IMR-90 (cell line): Measurements from ENCODE around the gene ABHD12. TPM values are rescaled to one million over a fixed set of nuclear protein-coding genes. Genes with fewer than 3 reads are reported as not detected.

ENCODE experiments used
- ATAC-seq: fragments of 200-7000 bp; cut with Tn5 transposase; 2 replicates; pipeline ENCODE4 v1.9.1; 2020; ENCODE audit warnings: low read depth, mild to moderate bottlenecking, moderate library complexity
- BruUV-seq: library from RNA; stranded (reverse); fragments of 400-500 nt; replicated peaks from 2 replicates; lab custom pipeline; 2021; lab: Mats Ljungman, UMichigan
- CTCF ChIA-PET: fragments of 300-600 bp; formaldehyde crosslinking; extraction: SDS; loops from one replicate; lab custom pipeline; 2021; ENCODE audit warnings: antibody characterized with exemption; lab: Yijun Ruan, JAX
- POLR2A ChIA-PET: fragments of 300-600 bp; sonication (Branson Sonifier 250); formaldehyde crosslinking; loops from one replicate; lab custom pipeline; 2022; ENCODE audit warnings: antibody characterized with exemption; ENCODE audit not compliant: unreplicated experiment; lab: Charles Lee
- DNase-seq: peaks from one replicate; pipeline ENCODE4 v3.0.0; 2013
- H2AFZ ChIP-seq: replicated peaks from 2 replicates; pipeline ENCODE3; 2013; ENCODE audit warnings: low read length, mild to moderate bottlenecking; ENCODE audit not compliant: poor library complexity
- H2AK5ac ChIP-seq: 2 replicates; pipeline ENCODE4 v1.6.1; 2013; ENCODE audit warnings: low read depth, low read length, inconsistent platforms
- H2AK9ac ChIP-seq: replicated peaks from 2 replicates; pipeline ENCODE3; 2013; ENCODE audit warnings: mild to moderate bottlenecking, low read depth, low read length, moderate library complexity; ENCODE audit not compliant: poor library complexity
- H2BK120ac ChIP-seq: 2 replicates; pipeline ENCODE4 v1.6.1; 2013; ENCODE audit warnings: low read depth, low read length, inconsistent platforms
- H2BK15ac ChIP-seq: 3 replicates; pipeline ENCODE4 v1.6.1; 2013; ENCODE audit warnings: low read depth, low read length, inconsistent platforms
- H2BK20ac ChIP-seq: 2 replicates; pipeline ENCODE4 v1.6.1; 2013; ENCODE audit warnings: low read depth, mild to moderate bottlenecking, inconsistent platforms, low read length, moderate library complexity
- H2BK5ac ChIP-seq: 2 replicates; pipeline ENCODE4 v1.6.1; 2013; ENCODE audit warnings: mild to moderate bottlenecking, low read depth, low read length, inconsistent platforms; ENCODE audit not compliant: poor library complexity, severe bottlenecking
- H3K14ac ChIP-seq: replicated peaks from 2 replicates; pipeline ENCODE4 v1.6.1; 2013; ENCODE audit warnings: low read depth, low read length, inconsistent platforms
- H3K18ac ChIP-seq: 2 replicates; pipeline ENCODE4 v1.6.1; 2013; ENCODE audit warnings: low read depth, low read length, control low read depth
- H3K23ac ChIP-seq: 2 replicates; pipeline ENCODE4 v1.6.1; 2013; ENCODE audit warnings: low read depth, low read length, inconsistent platforms
- H3K27ac ChIP-seq: 2 replicates; pipeline ENCODE4 v1.5.1; 2013; ENCODE audit warnings: mild to moderate bottlenecking, control low read depth, low read length; ENCODE audit not compliant: insufficient read depth
- H3K27me3 ChIP-seq: 2 replicates; pipeline ENCODE4 v1.6.1; 2013; ENCODE audit warnings: low read length; ENCODE audit not compliant: control insufficient read depth, insufficient read depth
- H3K36me3 ChIP-seq: 2 replicates; pipeline ENCODE4 v1.6.1; 2013; ENCODE audit warnings: low read length, mixed read lengths; ENCODE audit not compliant: control insufficient read depth, insufficient read depth
- H3K4ac ChIP-seq: 2 replicates; pipeline ENCODE4 v1.6.1; 2013; ENCODE audit warnings: low read depth, low read length, inconsistent platforms
- H3K4me1 ChIP-seq: 2 replicates; pipeline ENCODE4 v1.6.1; 2013; ENCODE audit warnings: low read length, mixed read lengths; ENCODE audit not compliant: control insufficient read depth, insufficient read depth
- H3K4me2 ChIP-seq: 2 replicates; pipeline ENCODE4 v1.6.1; 2013; ENCODE audit warnings: low read depth, mild to moderate bottlenecking, control low read depth, low read length, moderate library complexity
- H3K4me3 ChIP-seq: 2 replicates; pipeline ENCODE4 v1.5.1; 2013; ENCODE audit warnings: low read depth, mild to moderate bottlenecking, control low read depth, low read length, moderate library complexity; ENCODE audit not compliant: insufficient read depth
- H3K56ac ChIP-seq: 2 replicates; pipeline ENCODE4 v1.6.1; 2013; ENCODE audit warnings: low read length, inconsistent platforms; ENCODE audit not compliant: insufficient read depth; ENCODE audit errors: extremely low read depth
- H3K79me1 ChIP-seq, 2 experiments: 2 replicates each; pipeline ENCODE4 v1.6.1; 2013; ENCODE audit warnings: low read length in 2 of 2, inconsistent platforms in 1 of 2, low read depth in 1 of 2
- H3K9ac ChIP-seq: 2 replicates; pipeline ENCODE4 v1.6.1; 2013; ENCODE audit warnings: low read depth, low read length, control low read depth
- H3K9me1 ChIP-seq: 2 replicates; pipeline ENCODE4 v1.6.1; 2013; ENCODE audit warnings: low read length, inconsistent platforms; ENCODE audit not compliant: insufficient read depth
- H3K9me3 ChIP-seq: 2 replicates; pipeline ENCODE4 v1.6.1; 2013; ENCODE audit warnings: low read length; ENCODE audit not compliant: control insufficient read depth, insufficient read depth
- H4K20me1 ChIP-seq: 2 replicates; pipeline ENCODE4 v1.6.1; 2013; ENCODE audit warnings: low read length, inconsistent platforms; ENCODE audit not compliant: insufficient read depth
- H4K5ac ChIP-seq: 2 replicates; pipeline ENCODE4 v1.6.1; 2013; ENCODE audit warnings: mild to moderate bottlenecking, low read depth, low read length, control low read depth
- H4K8ac ChIP-seq, 2 experiments: 2 replicates each; pipeline ENCODE4 v1.6.1; 2013; ENCODE audit warnings: low read depth in 2 of 2, low read length in 2 of 2, control low read depth in 1 of 2, inconsistent platforms in 1 of 2
- H4K91ac ChIP-seq: 2 replicates; pipeline ENCODE4 v1.6.1; 2013; ENCODE audit warnings: low read depth, low read length, inconsistent platforms; ENCODE audit not compliant: insufficient read depth
- CEBPB ChIP-seq: IDR thresholded peaks from 2 replicates; pipeline ENCODE4 v1.6.1; 2012; ENCODE audit warnings: low read depth, low read length, improper control_type of control experiment
- CTCF ChIP-seq: conservative IDR thresholded peaks from 2 replicates; pipeline ENCODE4 v1.5.1; 2012; ENCODE audit warnings: mild to moderate bottlenecking, low read depth, low read length, improper control_type of control experiment
- RAD21 ChIP-seq: IDR thresholded peaks from 2 replicates; pipeline ENCODE4 v1.6.1; 2012; ENCODE audit warnings: low read length, improper control_type of control experiment
- RCOR1 ChIP-seq: IDR thresholded peaks from 2 replicates; pipeline ENCODE4 v1.6.1; 2012; ENCODE audit warnings: mild to moderate bottlenecking, low read length, improper control_type of control experiment; ENCODE audit not compliant: insufficient replicate concordance
- SMC3 ChIP-seq: fragments of 150-350 bp; IDR thresholded peaks from 2 replicates; pipeline ENCODE4 v1.6.1; 2016; ENCODE audit warnings: low read depth, mild to moderate bottlenecking, antibody characterized with exemption, low read length, moderate library complexity
- WGBS, 2 experiments: methylation state at CpG; one replicate each; pipeline versions ENCODE4 v1.1.5 to v1.1.7; 2013; ENCODE audit warnings: missing lambda C conversion rate in 2 of 2; ENCODE audit not compliant: insufficient read length in 1 of 2; ENCODE audit errors: extremely low coverage in 2 of 2; 5-methylcytosine and 5-hydroxymethylcytosine counted together
- dilution Hi-C: fragments of 300-500 bp; cut with HindIII; formaldehyde crosslinking; loops from one replicate; pipeline ENCODE4 v1.14.3; 2018; ENCODE audit warnings: low sequenced_read_pairs; ENCODE audit not compliant: unreplicated experiment
- in situ Hi-C: fragments of 300-500 bp; cut with MboI; formaldehyde crosslinking; loops from 3 replicates; pipeline ENCODE4 v1.14.3; 2019; ENCODE audit warnings: low sequenced_read_pairs, inconsistent platforms, mixed read lengths
- intact Hi-C: fragments of 100-400 bp; cut with micrococcal nuclease; formaldehyde crosslinking; loops from 2 replicates; pipeline ENCODE4 v1.10.0; 2022
- polyA plus RNA-seq, 3 experiments: library from polyadenylated mRNA; depleted of rRNA; stranded (reverse); fragments of >200 nt; gene quantifications; 2 replicates each; pipeline ENCODE4 v1.2.3, GENCODE V29; 2012; ENCODE audit warnings: low replicate concordance in 1 of 3
- total RNA-seq: library from RNA; depleted of rRNA; stranded (reverse); fragments of >200 nt; gene quantifications from 2 replicates; pipeline ENCODE4 v1.2.3, GENCODE V29; 2012

ABHD12 gene
- total and polyA plus RNA-seq, 2 of the 4 experiments (the other 2 are of a cell fraction): 80.7 to 108 TPM

- Histone ChIP-seq H4K5ac (no peak overlapping the region), H2AFZ (no peak overlapping the region), H2AK5ac (no peak overlapping the region), H3K18ac (no peak overlapping the region), H3K9me1 (peaks cover 30% of the 10 kb centered on the region), H2BK120ac (no peak overlapping the region), H3K23ac (no peak overlapping the region), H3K4me2 (no peak overlapping the region), H4K91ac (no peak overlapping the region), H2BK15ac (no peak overlapping the region), H2AK9ac (no peak overlapping the region), H3K4ac (no peak overlapping the region), H3K9ac (no peak overlapping the region), H3K14ac (no peak overlapping the region), H3K36me3 (peaks cover 12% of the 10 kb centered on the region), H3K4me3 (no peak overlapping the region), H3K4me1 (peaks cover 12% of the 10 kb centered on the region), H2BK20ac (no peak overlapping the region), H3K27ac (no peak overlapping the region), H3K9me3 (no peaks in the 10 kb centered on the region), H3K79me1 (peaks cover 38 to 83% of the 10 kb centered on the region in 2 experiments), H3K56ac (no peak overlapping the region), H4K20me1 (peaks cover 12% of the 10 kb centered on the region), H2BK5ac (no peak overlapping the region), H3K27me3 (no peaks in the 10 kb centered on the region), H4K8ac (no peak overlapping the region)
- CTCF ChIA-PET: no interaction called here
- intact Hi-C loops: no loop called here
- DNase-seq: no peak
- BruUV-seq: no TSS peak
- TF ChIP-seq SMC3 (no peak), RCOR1 (no peak), CEBPB (no peak), CTCF (no peak), RAD21 (no peak)
- POLR2A ChIA-PET: no interaction called here
- no peak for ATAC-seq
- in situ Hi-C loops: loop anchor here (25.0 kb wide), 2 partner anchors 219 to 369 kb away; partner anchors contain the start of gene ZNF337
- dilution Hi-C loops: no loop called here
- 82% methylated on average over 8 of the region's 16 CpGs; no CpG with 5 or more reads in 1 of the 2 experiments for WGBS, 2 experiments
Measured at GRCh38 chr20:25318471-25319240, 72.0 kb downstream of the ABHD12 start.
